Ishikawa (cell line): ENCODE measurements around the gene PTPA.

Experiments used
- CEBPB ChIP-seq: IDR thresholded peaks from 2 replicates; pipeline ENCODE4 v1.6.1; 2012
- CREB1 ChIP-seq: IDR thresholded peaks from 2 replicates; pipeline ENCODE4 v1.6.1; 2012; ENCODE audit warnings: low read depth
- EGR1 ChIP-seq: IDR thresholded peaks from 2 replicates; pipeline ENCODE4 v1.6.1; 2012
- EP300 ChIP-seq: IDR thresholded peaks from 2 replicates; pipeline ENCODE4 v1.6.1; 2012; ENCODE audit warnings: borderline replicate concordance
- FOXM1 ChIP-seq: IDR thresholded peaks from 2 replicates; pipeline ENCODE4 v1.6.1; 2012; ENCODE audit warnings: low read depth, borderline replicate concordance
- NFIC ChIP-seq: IDR thresholded peaks from 2 replicates; pipeline ENCODE4 v1.6.1; 2012
- RAD21 ChIP-seq: IDR thresholded peaks from 2 replicates; pipeline ENCODE4 v1.6.1; 2012; ENCODE audit warnings: low read depth
- TAF1 ChIP-seq: IDR thresholded peaks from 2 replicates; pipeline ENCODE4 v1.6.1; 2012; ENCODE audit warnings: low read depth, mild to moderate bottlenecking
- TCF12 ChIP-seq: IDR thresholded peaks from 2 replicates; pipeline ENCODE4 v1.6.1; 2012; ENCODE audit warnings: low read depth
- TEAD4 ChIP-seq: IDR thresholded peaks from 2 replicates; pipeline ENCODE4 v1.6.1; 2012
- YY1 ChIP-seq: IDR thresholded peaks from 2 replicates; pipeline ENCODE4 v1.6.1; 2012; ENCODE audit warnings: low read depth
- ZBTB7A ChIP-seq: IDR thresholded peaks from 2 replicates; pipeline ENCODE4 v1.6.1; 2012; ENCODE audit warnings: low read depth
- TF ChIP-seq, protein P1 (sequence below): IDR thresholded peaks from 2 replicates; pipeline ENCODE4 v1.6.1; 2012
- TF ChIP-seq, protein P2 (sequence below): IDR thresholded peaks from 2 replicates; pipeline ENCODE4 v1.6.1; 2012; ENCODE audit warnings: low read depth, mild to moderate bottlenecking
- TF ChIP-seq, protein P3 (sequence below): IDR thresholded peaks from 2 replicates; pipeline ENCODE4 v1.6.1; 2012

The PTPA gene

DNA sequence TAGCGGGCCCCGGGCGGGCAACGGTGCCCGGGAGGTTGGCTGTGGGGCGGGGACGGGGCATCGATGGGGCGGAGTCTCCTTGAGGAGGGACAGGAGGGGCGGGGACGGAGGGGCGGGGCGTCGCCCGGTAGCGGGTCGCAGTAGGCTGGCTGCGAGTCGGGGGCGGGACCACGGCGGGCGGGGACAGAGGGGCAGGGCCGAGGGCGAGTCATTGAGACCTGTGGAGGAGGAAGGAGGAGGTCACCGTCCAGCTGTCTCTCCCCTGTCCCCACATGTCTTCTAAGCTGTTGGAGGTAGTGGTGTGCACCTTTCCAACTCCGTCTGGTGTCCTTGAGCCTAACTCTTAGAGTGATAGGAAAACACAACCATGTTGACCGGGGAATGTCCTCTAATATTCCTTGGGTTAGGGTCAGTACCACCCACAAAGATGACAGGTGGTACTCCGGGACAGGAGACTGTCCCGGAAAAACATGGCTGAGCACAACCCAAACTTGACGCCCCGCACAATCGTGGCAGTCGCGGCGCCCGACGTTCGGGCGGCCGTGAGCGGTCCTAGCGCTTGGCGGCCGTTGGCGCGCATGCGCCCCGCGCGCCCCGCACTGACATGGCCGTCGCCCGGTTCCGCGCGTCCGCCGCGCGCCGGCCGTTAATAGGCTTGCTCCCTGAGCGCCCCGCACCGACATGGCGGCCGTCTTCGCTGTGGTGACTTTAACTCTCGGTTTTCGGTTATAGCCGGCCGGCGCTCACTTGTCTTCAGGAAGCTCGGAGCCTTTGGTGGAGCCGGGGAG is at the start of gene PTPA, which contains the start of gene CRAT:
Gene PTPA (plus strand): TSS at position 676 of the 788 bp plus-strand sequence. CDS start 186 bp downstream, outside the sequence.
Gene CRAT (minus strand): TSS at position 54 of the 788 bp plus-strand sequence. CDS start 284 bp downstream, outside the sequence.
- TF ChIP-seq TAF1 (peak; percentile 58; the same call in 1 of the 2 replicates), TEAD4 (no peak), TCF12 (no peak), CEBPB (no peak; the same call in 1 of the 2 replicates), FOXM1 (no peak), EGR1 (peak; percentile 65; the same call in 1 of the 2 replicates), CREB1 (no peak), ZBTB7A (no peak), YY1 (peak; percentile 97), EP300 (peak; percentile 14; the same call in 1 of the 2 replicates), RAD21 (no peak), NFIC (no peak)
- TF ChIP-seq, protein P1, sequence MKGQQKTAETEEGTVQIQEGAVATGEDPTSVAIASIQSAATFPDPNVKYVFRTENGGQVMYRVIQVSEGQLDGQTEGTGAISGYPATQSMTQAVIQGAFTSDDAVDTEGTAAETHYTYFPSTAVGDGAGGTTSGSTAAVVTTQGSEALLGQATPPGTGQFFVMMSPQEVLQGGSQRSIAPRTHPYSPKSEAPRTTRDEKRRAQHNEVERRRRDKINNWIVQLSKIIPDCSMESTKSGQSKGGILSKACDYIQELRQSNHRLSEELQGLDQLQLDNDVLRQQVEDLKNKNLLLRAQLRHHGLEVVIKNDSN, result 0 out of 2 replicates have a peak, but pooled peaks have one; percentile 8
- TF ChIP-seq, protein P2, sequence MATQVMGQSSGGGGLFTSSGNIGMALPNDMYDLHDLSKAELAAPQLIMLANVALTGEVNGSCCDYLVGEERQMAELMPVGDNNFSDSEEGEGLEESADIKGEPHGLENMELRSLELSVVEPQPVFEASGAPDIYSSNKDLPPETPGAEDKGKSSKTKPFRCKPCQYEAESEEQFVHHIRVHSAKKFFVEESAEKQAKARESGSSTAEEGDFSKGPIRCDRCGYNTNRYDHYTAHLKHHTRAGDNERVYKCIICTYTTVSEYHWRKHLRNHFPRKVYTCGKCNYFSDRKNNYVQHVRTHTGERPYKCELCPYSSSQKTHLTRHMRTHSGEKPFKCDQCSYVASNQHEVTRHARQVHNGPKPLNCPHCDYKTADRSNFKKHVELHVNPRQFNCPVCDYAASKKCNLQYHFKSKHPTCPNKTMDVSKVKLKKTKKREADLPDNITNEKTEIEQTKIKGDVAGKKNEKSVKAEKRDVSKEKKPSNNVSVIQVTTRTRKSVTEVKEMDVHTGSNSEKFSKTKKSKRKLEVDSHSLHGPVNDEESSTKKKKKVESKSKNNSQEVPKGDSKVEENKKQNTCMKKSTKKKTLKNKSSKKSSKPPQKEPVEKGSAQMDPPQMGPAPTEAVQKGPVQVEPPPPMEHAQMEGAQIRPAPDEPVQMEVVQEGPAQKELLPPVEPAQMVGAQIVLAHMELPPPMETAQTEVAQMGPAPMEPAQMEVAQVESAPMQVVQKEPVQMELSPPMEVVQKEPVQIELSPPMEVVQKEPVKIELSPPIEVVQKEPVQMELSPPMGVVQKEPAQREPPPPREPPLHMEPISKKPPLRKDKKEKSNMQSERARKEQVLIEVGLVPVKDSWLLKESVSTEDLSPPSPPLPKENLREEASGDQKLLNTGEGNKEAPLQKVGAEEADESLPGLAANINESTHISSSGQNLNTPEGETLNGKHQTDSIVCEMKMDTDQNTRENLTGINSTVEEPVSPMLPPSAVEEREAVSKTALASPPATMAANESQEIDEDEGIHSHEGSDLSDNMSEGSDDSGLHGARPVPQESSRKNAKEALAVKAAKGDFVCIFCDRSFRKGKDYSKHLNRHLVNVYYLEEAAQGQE, result no peak
- TF ChIP-seq, protein P3, sequence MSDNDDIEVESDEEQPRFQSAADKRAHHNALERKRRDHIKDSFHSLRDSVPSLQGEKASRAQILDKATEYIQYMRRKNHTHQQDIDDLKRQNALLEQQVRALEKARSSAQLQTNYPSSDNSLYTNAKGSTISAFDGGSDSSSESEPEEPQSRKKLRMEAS, result peak; percentile 89

DNA sequence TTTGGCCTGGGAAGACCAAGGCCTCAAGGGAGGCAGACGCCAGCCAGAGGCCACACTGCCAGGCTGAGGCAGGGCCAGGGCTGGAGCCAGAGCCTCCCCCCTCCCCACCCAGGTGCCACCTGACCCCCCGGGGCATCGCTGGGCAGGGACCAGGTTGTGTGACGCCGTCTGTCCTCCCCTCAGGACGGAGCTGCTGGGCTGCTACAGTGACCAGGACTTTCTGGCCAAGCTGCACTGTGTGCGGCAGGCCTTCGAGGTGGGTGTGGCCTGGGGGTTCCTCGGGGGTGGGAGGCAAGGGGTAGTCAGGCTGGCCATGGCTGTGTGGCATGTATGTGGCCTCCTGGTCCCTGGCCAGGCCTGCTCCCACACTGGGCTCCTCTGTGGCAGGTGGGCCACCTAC is 48.2 kb upstream of the PTPA start:
- TF ChIP-seq, protein P2, result no peak

DNA sequence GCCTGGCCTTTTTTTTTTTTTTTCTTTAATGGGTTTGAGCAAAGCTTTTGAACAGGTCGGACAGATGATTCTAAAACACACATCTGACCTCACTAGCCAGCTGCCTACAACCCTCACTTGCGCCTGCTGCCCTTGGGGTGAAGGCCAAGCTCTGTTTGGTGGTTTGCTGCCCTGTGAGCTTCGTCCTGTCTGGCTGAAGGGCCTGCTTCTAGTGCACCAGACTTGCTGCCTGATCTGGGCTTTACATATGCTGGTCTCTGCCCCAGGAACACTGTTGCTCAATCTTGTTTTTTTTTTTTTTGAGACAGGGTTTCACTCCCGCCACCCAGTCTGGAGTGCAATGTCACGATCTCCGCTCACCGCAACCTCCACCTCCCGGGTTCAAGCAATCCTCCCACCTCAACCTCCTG is 46.7 kb upstream of the PTPA start:
- TF ChIP-seq NFIC (no peak), CEBPB (no peak), TCF12 (no peak), EP300 (no peak), ZBTB7A (no peak), YY1 (no peak), EGR1 (no peak), RAD21 (no peak), CREB1 (no peak), TAF1 (no peak), TEAD4 (no peak), FOXM1 (no peak)
- TF ChIP-seq, protein P2, result no peak
- TF ChIP-seq, protein P3, result no peak
- TF ChIP-seq, protein P1, result no peak

DNA sequence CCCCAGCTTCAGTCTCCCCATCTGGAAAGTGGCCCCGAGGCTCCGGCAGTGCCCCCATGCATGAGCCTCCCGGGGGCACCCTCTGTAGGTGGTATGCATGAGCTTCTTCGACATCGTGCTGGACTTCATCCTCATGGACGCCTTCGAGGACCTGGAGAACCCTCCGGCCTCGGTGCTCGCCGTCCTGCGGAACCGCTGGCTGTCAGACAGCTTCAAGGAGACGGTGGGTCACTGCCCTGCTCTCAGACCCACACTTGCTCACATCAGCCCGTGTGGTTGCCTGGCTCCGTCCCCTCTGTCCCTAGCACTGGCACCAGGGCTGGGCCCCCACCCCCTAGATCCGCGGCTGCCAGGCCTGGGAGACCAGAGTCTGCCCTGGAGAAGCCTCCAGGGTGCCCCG is 43.1 kb upstream of the PTPA start:
- TF ChIP-seq TEAD4 (no peak), ZBTB7A (no peak), NFIC (no peak), FOXM1 (no peak), YY1 (no peak), CREB1 (no peak), EGR1 (no peak), EP300 (no peak), RAD21 (no peak), TAF1 (no peak), TCF12 (no peak), CEBPB (no peak)
- TF ChIP-seq, protein P1, result no peak
- TF ChIP-seq, protein P3, result no peak
- TF ChIP-seq, protein P2, result no peak
